OCI-LY1 (cell line): ENCODE results near the gene OPTC.

Experiments
- H2AFZ ChIP-seq: fragments of 200-600 bp; sonication (generic), shearing (Covaris generic); 2 replicates; pipeline ENCODE4 v1.6.0; 2014; ENCODE audit warnings: antibody characterized with exemption, mild to moderate bottlenecking, low read length
- H3F3A ChIP-seq: fragments of 200-600 bp; sonication (generic), shearing (Covaris generic); 2 replicates; pipeline ENCODE4 v1.6.0; 2014; ENCODE audit warnings: mild to moderate bottlenecking, antibody characterized with exemption, low read length, moderate library complexity; ENCODE audit not compliant: insufficient read depth
- H3K27ac ChIP-seq: fragments of 200-600 bp; sonication (generic); 2 replicates; pipeline ENCODE4 v1.5.1; 2014; ENCODE audit warnings: low read length, mixed run types, mild to moderate bottlenecking, low read depth; ENCODE audit not compliant: poor library complexity, severe bottlenecking
- H3K27me3 ChIP-seq: fragments of 200-600 bp; sonication (generic); 2 replicates; pipeline ENCODE4 v1.6.0; 2014; ENCODE audit warnings: antibody characterized with exemption, mild to moderate bottlenecking, low read length, moderate library complexity; ENCODE audit not compliant: insufficient read depth
- H3K36me3 ChIP-seq: fragments of 200-600 bp; sonication (generic); 2 replicates; pipeline ENCODE4 v1.6.1; 2014; ENCODE audit warnings: mild to moderate bottlenecking, antibody characterized with exemption, low read length, moderate library complexity, mixed read lengths; ENCODE audit not compliant: insufficient read depth
- H3K4me1 ChIP-seq: fragments of 200-600 bp; sonication (generic); 2 replicates; pipeline ENCODE4 v1.5.1; 2014; ENCODE audit warnings: mild to moderate bottlenecking, low read length, moderate library complexity; ENCODE audit not compliant: insufficient read depth, severe bottlenecking
- H3K4me2 ChIP-seq: fragments of 200-600 bp; sonication (generic), shearing (Covaris generic); 2 replicates; pipeline ENCODE4 v1.6.1; 2014; ENCODE audit warnings: low read length
- H3K4me3 ChIP-seq: fragments of 200-600 bp; sonication (generic); 2 replicates; pipeline ENCODE4 v1.5.1; 2014; ENCODE audit warnings: low read length, low read depth, mild to moderate bottlenecking, mixed read lengths; ENCODE audit not compliant: poor library complexity, severe bottlenecking
- H3K79me2 ChIP-seq: fragments of 200-600 bp; shearing (Covaris generic); 2 replicates; pipeline ENCODE4 v1.6.1; 2016; ENCODE audit warnings: mixed run types, low read length, mixed read lengths; ENCODE audit not compliant: insufficient read depth
- H3K9ac ChIP-seq: fragments of 200-600 bp; sonication (generic), shearing (Covaris generic); 2 replicates; pipeline ENCODE4 v1.6.1; 2014; ENCODE audit warnings: mild to moderate bottlenecking, low read length, mixed read lengths
- H3K9me2 ChIP-seq: fragments of 200-600 bp; sonication (generic), shearing (Covaris generic); 2 replicates; pipeline ENCODE4 v1.6.1; 2014; ENCODE audit warnings: low read depth, mild to moderate bottlenecking, low read length, mixed read lengths
- H3K9me3 ChIP-seq: fragments of 200-600 bp; shearing (Covaris generic); 2 replicates; pipeline ENCODE4 v1.6.1; 2014; ENCODE audit warnings: low read length, mixed read lengths
- H4K20me1 ChIP-seq: fragments of 200-600 bp; sonication (generic), shearing (Covaris generic); 2 replicates; pipeline ENCODE4 v1.6.0; 2016; ENCODE audit warnings: mild to moderate bottlenecking, low read length; ENCODE audit not compliant: insufficient read depth
- EZH2 ChIP-seq: fragments of 200-600 bp; sonication (generic), shearing (Covaris generic); IDR thresholded peaks from 2 replicates; pipeline ENCODE4 v1.8.0; 2017; ENCODE audit warnings: borderline replicate concordance, mixed run types, mild to moderate bottlenecking, antibody characterized with exemption, low read length, moderate library complexity, mixed read lengths
- TF ChIP-seq, protein P1 (sequence below): fragments of 200-600 bp; sonication (generic), shearing (Covaris generic); IDR thresholded peaks from 2 replicates; pipeline ENCODE4 v1.5.1; 2017; ENCODE audit warnings: mild to moderate bottlenecking, antibody characterized with exemption, low read length, moderate library complexity, mixed read lengths

Gene OPTC

DNA sequence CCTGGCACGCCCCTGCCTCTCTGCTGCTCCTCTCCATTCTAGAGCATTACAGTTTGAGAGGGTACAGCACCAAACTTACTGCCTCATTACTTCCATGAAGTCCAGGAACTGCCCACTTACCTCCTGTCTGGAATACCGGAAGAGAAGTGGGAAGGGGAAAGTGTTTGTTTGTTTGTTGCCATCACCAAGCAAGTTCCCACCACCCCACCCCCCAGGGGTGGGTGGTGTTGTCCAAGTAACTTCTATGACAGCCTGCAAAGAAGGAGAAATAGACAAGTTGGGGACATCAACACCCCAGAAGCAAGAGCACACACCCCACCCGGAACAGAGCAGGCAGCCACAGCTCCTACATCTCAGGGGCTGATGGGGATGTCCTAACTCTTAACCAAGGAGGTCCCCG lies 18.0 kb downstream of the OPTC start:
- Histone ChIP-seq H3K9me3 (no peaks in the 10 kb centered on the region), H3K27ac (no peak overlapping the region), H3K4me3 (no peak overlapping the region), H3K36me3 (no peaks in the 10 kb centered on the region), H3K79me2 (no peaks in the 10 kb centered on the region), H3K4me2 (no peak overlapping the region), H2AFZ (no peak overlapping the region), H3K27me3 (no peaks in the 10 kb centered on the region), H3K4me1 (no peaks in the 10 kb centered on the region), H3F3A (no peaks in the 10 kb centered on the region), H3K9ac (no peak overlapping the region), H4K20me1 (no peaks in the 10 kb centered on the region), H3K9me2 (no peaks in the 10 kb centered on the region)
- TF ChIP-seq EZH2: no peak
- TF ChIP-seq, protein P1, sequence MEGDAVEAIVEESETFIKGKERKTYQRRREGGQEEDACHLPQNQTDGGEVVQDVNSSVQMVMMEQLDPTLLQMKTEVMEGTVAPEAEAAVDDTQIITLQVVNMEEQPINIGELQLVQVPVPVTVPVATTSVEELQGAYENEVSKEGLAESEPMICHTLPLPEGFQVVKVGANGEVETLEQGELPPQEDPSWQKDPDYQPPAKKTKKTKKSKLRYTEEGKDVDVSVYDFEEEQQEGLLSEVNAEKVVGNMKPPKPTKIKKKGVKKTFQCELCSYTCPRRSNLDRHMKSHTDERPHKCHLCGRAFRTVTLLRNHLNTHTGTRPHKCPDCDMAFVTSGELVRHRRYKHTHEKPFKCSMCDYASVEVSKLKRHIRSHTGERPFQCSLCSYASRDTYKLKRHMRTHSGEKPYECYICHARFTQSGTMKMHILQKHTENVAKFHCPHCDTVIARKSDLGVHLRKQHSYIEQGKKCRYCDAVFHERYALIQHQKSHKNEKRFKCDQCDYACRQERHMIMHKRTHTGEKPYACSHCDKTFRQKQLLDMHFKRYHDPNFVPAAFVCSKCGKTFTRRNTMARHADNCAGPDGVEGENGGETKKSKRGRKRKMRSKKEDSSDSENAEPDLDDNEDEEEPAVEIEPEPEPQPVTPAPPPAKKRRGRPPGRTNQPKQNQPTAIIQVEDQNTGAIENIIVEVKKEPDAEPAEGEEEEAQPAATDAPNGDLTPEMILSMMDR: no peak

DNA sequence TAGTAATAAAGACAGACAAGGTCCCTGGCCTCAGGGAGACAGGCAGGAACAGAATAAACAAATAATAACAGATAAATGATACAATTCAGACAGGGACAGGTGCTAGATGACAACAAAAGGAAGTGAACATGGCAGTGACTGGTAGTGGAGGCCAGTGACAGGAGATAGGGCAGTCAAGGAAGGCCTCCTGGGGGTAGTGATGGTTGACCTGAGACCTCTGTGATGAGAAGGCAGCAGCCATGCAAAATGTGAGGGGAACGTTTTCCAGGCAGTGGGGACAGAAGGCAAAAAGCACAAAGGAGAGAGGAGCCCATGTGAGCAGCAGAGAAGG lies 18.5 kb downstream of the OPTC start:
- TF ChIP-seq EZH2: no peak
- TF ChIP-seq, protein P1: no peak
- Histone ChIP-seq H3K4me3 (no peak overlapping the region), H2AFZ (no peak overlapping the region), H4K20me1 (no peaks in the 10 kb centered on the region), H3K9me2 (no peaks in the 10 kb centered on the region), H3K4me2 (no peak overlapping the region), H3K27me3 (no peaks in the 10 kb centered on the region), H3K9me3 (no peaks in the 10 kb centered on the region), H3K9ac (no peak overlapping the region), H3K4me1 (no peaks in the 10 kb centered on the region), H3K79me2 (no peaks in the 10 kb centered on the region), H3F3A (no peaks in the 10 kb centered on the region), H3K27ac (no peak overlapping the region), H3K36me3 (no peaks in the 10 kb centered on the region)

DNA sequence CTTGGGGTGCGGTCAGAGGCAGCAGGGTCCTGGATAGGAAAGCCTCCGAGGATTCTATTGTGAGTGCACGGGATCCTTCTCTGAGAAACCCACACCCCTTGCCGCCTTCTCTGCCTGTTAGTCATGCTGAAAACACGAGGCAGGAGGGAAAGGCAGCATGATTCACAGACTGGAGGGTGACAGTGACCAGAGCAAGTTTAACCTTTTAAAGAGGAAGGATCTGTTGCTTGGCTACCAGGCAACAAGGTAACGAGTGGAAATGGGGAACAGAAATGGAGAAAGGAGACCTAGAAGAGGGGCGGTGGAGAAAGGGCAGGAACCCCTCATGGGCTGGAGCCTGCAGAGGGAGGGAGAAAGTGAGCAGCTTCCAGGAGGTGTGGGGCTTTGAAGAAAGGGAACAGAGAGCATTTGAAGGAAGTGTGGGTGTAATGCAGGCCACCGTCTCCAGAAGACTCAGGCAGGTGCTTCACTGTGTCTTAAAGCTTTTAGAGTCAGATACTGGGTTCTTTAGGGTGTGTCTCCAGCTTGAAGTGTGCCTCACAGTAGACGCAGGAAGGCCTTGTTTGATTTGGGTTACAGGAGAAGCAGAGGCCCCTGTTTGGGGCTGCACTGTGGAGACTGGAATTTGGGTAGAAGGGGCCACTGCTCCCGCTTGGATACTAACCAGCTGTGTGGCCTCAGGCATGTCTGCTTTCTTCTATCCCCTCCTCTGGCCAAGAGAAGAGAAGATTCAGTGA lies 19.1 kb downstream of the OPTC start:
- Histone ChIP-seq H3K9me2 (no peaks in the 10 kb centered on the region), H3K27me3 (no peaks in the 10 kb centered on the region), H3F3A (no peaks in the 10 kb centered on the region), H3K79me2 (no peaks in the 10 kb centered on the region), H3K27ac (no peak overlapping the region), H4K20me1 (no peaks in the 10 kb centered on the region), H3K4me1 (no peaks in the 10 kb centered on the region), H3K4me2 (no peak overlapping the region), H3K36me3 (no peaks in the 10 kb centered on the region), H2AFZ (no peak overlapping the region), H3K9me3 (no peaks in the 10 kb centered on the region), H3K9ac (no peak overlapping the region), H3K4me3 (no peak overlapping the region)
- no peak for TF ChIP-seq EZH2
- TF ChIP-seq, protein P1: no peak
